IMR-90 (cell line): ENCODE data around the gene ESR1.

Experiments used
- CEBPB ChIP-seq: IDR thresholded peaks from 2 replicates; pipeline ENCODE4 v1.6.1; 2012; ENCODE audit warnings: low read depth, low read length, improper control_type of control experiment
- CHD1 ChIP-seq: IDR thresholded peaks from 2 replicates; pipeline ENCODE4 v1.6.1; 2012; ENCODE audit warnings: low read depth, low read length, improper control_type of control experiment
- CTCF ChIP-seq: conservative IDR thresholded peaks from 2 replicates; pipeline ENCODE4 v1.5.1; 2012; ENCODE audit warnings: mild to moderate bottlenecking, low read depth, low read length, improper control_type of control experiment
- FOS ChIP-seq: fragments of 150-350 bp; IDR thresholded peaks from 2 replicates; pipeline ENCODE4 v1.6.1; 2016; ENCODE audit warnings: low read depth, low read length
- MAZ ChIP-seq: IDR thresholded peaks from 2 replicates; pipeline ENCODE4 v1.6.1; 2012; ENCODE audit warnings: low read depth, mild to moderate bottlenecking, low read length, improper control_type of control experiment, moderate library complexity, borderline replicate concordance
- POLR2A ChIP-seq: IDR thresholded peaks from 2 replicates; pipeline ENCODE4 v1.6.1; 2012; ENCODE audit warnings: mild to moderate bottlenecking, low read depth, low read length
- RAD21 ChIP-seq: IDR thresholded peaks from 2 replicates; pipeline ENCODE4 v1.6.1; 2012; ENCODE audit warnings: low read length, improper control_type of control experiment
- RCOR1 ChIP-seq: IDR thresholded peaks from 2 replicates; pipeline ENCODE4 v1.6.1; 2012; ENCODE audit warnings: mild to moderate bottlenecking, low read length, improper control_type of control experiment; ENCODE audit not compliant: insufficient replicate concordance
- SMC3 ChIP-seq: fragments of 150-350 bp; IDR thresholded peaks from 2 replicates; pipeline ENCODE4 v1.6.1; 2016; ENCODE audit warnings: low read depth, mild to moderate bottlenecking, antibody characterized with exemption, low read length, moderate library complexity
- TF ChIP-seq, protein P1 (sequence below): fragments of 150-350 bp; IDR thresholded peaks from 2 replicates; pipeline ENCODE4 v1.6.1; 2016; ENCODE audit warnings: low read depth, mild to moderate bottlenecking, low read length, moderate library complexity, borderline replicate concordance

DNA sequence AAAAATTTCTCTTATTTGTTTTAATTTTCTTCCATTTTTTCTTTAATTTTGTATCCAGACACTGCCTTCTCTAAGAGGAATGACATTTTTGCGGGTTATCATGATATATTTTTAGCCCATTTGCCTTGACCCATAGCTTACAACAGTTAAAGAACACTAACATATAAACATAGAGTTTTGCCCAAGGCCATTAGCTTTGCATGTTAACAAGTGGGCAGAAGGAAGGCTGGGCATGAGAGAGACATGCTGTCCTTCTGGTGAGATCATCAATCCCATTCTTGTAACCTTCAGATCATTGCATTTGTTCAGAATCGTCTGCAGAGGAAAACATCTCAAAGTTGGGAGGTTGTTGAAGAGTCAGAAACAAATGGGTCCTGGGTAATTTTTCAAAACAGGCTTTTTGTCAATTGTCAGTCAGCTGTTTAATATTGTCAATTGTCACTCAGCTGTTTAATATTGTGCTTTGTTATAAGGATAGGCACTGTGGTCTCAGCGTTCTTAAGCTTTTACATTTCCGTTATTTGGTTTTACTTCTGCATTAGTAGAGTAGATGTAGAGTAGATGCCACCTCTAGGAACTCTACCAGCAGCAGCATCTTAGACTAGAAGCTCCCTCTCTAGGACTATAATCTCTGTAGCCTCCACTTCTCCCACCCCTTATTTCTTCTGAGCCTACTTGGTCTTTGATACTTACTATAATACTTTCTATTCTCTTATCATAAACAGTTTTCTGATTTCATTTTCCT lies 243.1 kb downstream of the ESR1 start:
- TF ChIP-seq FOS = no peak
- no peak for TF ChIP-seq CHD1
- no peak for TF ChIP-seq CTCF
- TF ChIP-seq MAZ = no peak
- TF ChIP-seq CEBPB = no peak
- no peak for TF ChIP-seq RAD21
- no peak for TF ChIP-seq RCOR1
- TF ChIP-seq POLR2A = no peak
- no peak for TF ChIP-seq SMC3
- TF ChIP-seq, protein P1, sequence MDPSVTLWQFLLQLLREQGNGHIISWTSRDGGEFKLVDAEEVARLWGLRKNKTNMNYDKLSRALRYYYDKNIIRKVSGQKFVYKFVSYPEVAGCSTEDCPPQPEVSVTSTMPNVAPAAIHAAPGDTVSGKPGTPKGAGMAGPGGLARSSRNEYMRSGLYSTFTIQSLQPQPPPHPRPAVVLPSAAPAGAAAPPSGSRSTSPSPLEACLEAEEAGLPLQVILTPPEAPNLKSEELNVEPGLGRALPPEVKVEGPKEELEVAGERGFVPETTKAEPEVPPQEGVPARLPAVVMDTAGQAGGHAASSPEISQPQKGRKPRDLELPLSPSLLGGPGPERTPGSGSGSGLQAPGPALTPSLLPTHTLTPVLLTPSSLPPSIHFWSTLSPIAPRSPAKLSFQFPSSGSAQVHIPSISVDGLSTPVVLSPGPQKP = no peak
